SK-N-SH (cell line): ENCODE data around the gene MYO1D.

ENCODE experiments used
- ELF1 ChIP-seq: IDR thresholded peaks from 2 replicates; pipeline ENCODE4 v1.4.0; 2012
- GABPA ChIP-seq: IDR thresholded peaks from 2 replicates; pipeline ENCODE4 v1.4.0; 2012; ENCODE audit warnings: low read depth, mild to moderate bottlenecking
- JUND ChIP-seq: IDR thresholded peaks from 2 replicates; pipeline ENCODE4 v1.4.0; 2012
- MXI1 ChIP-seq: IDR thresholded peaks from 2 replicates; pipeline ENCODE4 v1.6.1; 2012; ENCODE audit warnings: mild to moderate bottlenecking, low read depth, low read length, improper control_type of control experiment
- NRF1 ChIP-seq: IDR thresholded peaks from 2 replicates; pipeline ENCODE4 v1.6.1; 2012; ENCODE audit warnings: low read depth, mild to moderate bottlenecking, low read length
- SMC3 ChIP-seq: IDR thresholded peaks from 2 replicates; pipeline ENCODE4 v1.6.1; 2012; ENCODE audit warnings: low read depth, low read length, improper control_type of control experiment
- TAF1 ChIP-seq: IDR thresholded peaks from 2 replicates; pipeline ENCODE4 v1.6.1; 2012; ENCODE audit warnings: low read depth, mild to moderate bottlenecking, low read length, moderate library complexity, borderline replicate concordance
- TCF12 ChIP-seq: IDR thresholded peaks from 2 replicates; pipeline ENCODE4 v1.4.0; 2012
- YY1 ChIP-seq: IDR thresholded peaks from 2 replicates; pipeline ENCODE4 v1.4.0; 2012; ENCODE audit warnings: low read depth, mild to moderate bottlenecking
- TF ChIP-seq, protein P1 (sequence below): IDR thresholded peaks from 2 replicates; pipeline ENCODE4; 2012
- TF ChIP-seq, protein P2 (sequence below): fragments of 200-600 bp; sonication (generic); IDR thresholded peaks from 2 replicates; pipeline ENCODE4 v1.6.1; 2017; ENCODE audit warnings: antibody characterized with exemption, mild to moderate bottlenecking, moderate library complexity
- TF ChIP-seq, protein P3 (sequence below): IDR thresholded peaks from 2 replicates; pipeline ENCODE4 v1.6.1; 2012; ENCODE audit warnings: mild to moderate bottlenecking, low read depth, low read length, moderate library complexity
- TF ChIP-seq, protein P4 (sequence below): IDR thresholded peaks from 2 replicates; pipeline ENCODE4 v1.4.0; 2012; ENCODE audit warnings: low read depth

DNA sequence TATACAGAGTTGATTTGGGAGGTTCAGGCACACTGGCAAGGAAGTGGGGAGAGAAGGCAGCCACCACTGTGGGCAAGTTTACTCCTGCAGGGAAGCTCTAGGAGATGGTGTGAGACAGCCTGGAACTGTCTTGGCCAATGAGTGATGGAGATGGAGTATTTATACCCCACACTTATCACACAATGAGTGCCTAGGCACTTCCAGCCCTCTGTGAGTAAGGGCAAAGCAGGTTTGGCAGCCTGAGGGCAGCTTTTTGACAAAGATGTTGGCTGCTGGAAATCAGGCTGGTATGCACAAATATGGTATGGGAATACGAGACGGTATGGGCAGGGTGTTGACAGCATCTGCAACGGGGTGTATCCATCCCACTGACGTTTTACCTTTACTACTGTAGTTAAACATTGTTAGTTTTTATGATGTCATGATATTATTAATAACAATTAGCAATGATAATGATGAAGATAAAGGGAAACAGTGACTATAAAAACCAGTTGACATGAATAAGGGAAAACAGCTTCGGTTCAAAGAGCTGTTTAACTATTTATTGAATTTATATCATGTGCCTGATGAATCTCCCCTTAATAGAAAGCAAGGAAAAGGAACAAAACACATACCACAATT lies 240.2 kb downstream of the MYO1D start:
- TF ChIP-seq TAF1 (no peak), SMC3 (no peak), JUND (no peak), GABPA (no peak), NRF1 (no peak), MXI1 (no peak), TCF12 (no peak), ELF1 (no peak), YY1 (no peak)
- TF ChIP-seq, protein P1, sequence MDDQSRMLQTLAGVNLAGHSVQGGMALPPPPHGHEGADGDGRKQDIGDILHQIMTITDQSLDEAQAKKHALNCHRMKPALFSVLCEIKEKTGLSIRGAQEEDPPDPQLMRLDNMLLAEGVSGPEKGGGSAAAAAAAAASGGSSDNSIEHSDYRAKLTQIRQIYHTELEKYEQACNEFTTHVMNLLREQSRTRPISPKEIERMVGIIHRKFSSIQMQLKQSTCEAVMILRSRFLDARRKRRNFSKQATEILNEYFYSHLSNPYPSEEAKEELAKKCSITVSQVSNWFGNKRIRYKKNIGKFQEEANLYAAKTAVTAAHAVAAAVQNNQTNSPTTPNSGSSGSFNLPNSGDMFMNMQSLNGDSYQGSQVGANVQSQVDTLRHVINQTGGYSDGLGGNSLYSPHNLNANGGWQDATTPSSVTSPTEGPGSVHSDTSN, result no peak
- TF ChIP-seq, protein P2, sequence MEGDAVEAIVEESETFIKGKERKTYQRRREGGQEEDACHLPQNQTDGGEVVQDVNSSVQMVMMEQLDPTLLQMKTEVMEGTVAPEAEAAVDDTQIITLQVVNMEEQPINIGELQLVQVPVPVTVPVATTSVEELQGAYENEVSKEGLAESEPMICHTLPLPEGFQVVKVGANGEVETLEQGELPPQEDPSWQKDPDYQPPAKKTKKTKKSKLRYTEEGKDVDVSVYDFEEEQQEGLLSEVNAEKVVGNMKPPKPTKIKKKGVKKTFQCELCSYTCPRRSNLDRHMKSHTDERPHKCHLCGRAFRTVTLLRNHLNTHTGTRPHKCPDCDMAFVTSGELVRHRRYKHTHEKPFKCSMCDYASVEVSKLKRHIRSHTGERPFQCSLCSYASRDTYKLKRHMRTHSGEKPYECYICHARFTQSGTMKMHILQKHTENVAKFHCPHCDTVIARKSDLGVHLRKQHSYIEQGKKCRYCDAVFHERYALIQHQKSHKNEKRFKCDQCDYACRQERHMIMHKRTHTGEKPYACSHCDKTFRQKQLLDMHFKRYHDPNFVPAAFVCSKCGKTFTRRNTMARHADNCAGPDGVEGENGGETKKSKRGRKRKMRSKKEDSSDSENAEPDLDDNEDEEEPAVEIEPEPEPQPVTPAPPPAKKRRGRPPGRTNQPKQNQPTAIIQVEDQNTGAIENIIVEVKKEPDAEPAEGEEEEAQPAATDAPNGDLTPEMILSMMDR, result no peak
- TF ChIP-seq, protein P3, sequence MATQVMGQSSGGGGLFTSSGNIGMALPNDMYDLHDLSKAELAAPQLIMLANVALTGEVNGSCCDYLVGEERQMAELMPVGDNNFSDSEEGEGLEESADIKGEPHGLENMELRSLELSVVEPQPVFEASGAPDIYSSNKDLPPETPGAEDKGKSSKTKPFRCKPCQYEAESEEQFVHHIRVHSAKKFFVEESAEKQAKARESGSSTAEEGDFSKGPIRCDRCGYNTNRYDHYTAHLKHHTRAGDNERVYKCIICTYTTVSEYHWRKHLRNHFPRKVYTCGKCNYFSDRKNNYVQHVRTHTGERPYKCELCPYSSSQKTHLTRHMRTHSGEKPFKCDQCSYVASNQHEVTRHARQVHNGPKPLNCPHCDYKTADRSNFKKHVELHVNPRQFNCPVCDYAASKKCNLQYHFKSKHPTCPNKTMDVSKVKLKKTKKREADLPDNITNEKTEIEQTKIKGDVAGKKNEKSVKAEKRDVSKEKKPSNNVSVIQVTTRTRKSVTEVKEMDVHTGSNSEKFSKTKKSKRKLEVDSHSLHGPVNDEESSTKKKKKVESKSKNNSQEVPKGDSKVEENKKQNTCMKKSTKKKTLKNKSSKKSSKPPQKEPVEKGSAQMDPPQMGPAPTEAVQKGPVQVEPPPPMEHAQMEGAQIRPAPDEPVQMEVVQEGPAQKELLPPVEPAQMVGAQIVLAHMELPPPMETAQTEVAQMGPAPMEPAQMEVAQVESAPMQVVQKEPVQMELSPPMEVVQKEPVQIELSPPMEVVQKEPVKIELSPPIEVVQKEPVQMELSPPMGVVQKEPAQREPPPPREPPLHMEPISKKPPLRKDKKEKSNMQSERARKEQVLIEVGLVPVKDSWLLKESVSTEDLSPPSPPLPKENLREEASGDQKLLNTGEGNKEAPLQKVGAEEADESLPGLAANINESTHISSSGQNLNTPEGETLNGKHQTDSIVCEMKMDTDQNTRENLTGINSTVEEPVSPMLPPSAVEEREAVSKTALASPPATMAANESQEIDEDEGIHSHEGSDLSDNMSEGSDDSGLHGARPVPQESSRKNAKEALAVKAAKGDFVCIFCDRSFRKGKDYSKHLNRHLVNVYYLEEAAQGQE, result no peak
- TF ChIP-seq, protein P4, sequence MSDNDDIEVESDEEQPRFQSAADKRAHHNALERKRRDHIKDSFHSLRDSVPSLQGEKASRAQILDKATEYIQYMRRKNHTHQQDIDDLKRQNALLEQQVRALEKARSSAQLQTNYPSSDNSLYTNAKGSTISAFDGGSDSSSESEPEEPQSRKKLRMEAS, result no peak
